Lower lobe of right lung (tissue), 2 donors: ENCODE measurements around the gene BCL11A. TPM values are rescaled to one million over a fixed set of nuclear protein-coding genes. Genes with fewer than 3 reads are reported as not detected.
A peak's percentile ranks its signal among the peaks of the same experiment; 100 is the strongest.

Experiments used
- ATAC-seq, 2 donors: fragments of 200-7000 bp; cut with Tn5 transposase; one replicate each; pipeline ENCODE4 v1.9.1; 2020 to 2022; ENCODE audit warnings: mild to moderate bottlenecking in 2 of 2, moderate library complexity in 2 of 2
- DNase-seq: peaks from one replicate; pipeline ENCODE4 v3.0.0-alpha.2; 2020
- H3K27ac ChIP-seq: fragments of 200-600 bp; one replicate; pipeline ENCODE4 v1.8.0; 2022
- H3K27me3 ChIP-seq: fragments of 200-600 bp; one replicate; pipeline ENCODE4 v1.8.0; 2022; ENCODE audit warnings: low read depth
- H3K36me3 ChIP-seq: fragments of 200-600 bp; one replicate; pipeline ENCODE4 v1.8.0; 2022; ENCODE audit warnings: mild to moderate bottlenecking
- H3K4me1 ChIP-seq: fragments of 200-600 bp; one replicate; pipeline ENCODE4 v1.8.0; 2022
- H3K4me3 ChIP-seq: fragments of 200-600 bp; one replicate; pipeline ENCODE4 v1.8.0; 2022; ENCODE audit warnings: mild to moderate bottlenecking
- H3K9me3 ChIP-seq: fragments of 200-600 bp; one replicate; pipeline ENCODE4 v1.8.0; 2022
- intact Hi-C: fragments of 100-400 bp; cut with DNase I; formaldehyde crosslinking; loops from one replicate; pipeline ENCODE4 v1.11.0; 2022
- total RNA-seq: library from RNA; stranded (reverse); fragmentation: NEBNext Ultra II Directional; extraction: Animal tissue kit (Norgen Biotek cat#: 25700); gene quantifications from one replicate; pipeline ENCODE4 v1.2.1, GENCODE V29; 2021
- TF ChIP-seq, protein P1 (sequence below): fragments of 200-600 bp; IDR thresholded peaks from one replicate; pipeline ENCODE4 v1.8.0; 2022; ENCODE audit warnings: antibody characterized with exemption, mild to moderate bottlenecking
- donor health status: DM: no; HTN: yes; CAD: no; lungs with severe emphysema.

BCL11A gene
- total RNA-seq, 1 donor from 2014 or later, result 9.7 TPM

DNA sequence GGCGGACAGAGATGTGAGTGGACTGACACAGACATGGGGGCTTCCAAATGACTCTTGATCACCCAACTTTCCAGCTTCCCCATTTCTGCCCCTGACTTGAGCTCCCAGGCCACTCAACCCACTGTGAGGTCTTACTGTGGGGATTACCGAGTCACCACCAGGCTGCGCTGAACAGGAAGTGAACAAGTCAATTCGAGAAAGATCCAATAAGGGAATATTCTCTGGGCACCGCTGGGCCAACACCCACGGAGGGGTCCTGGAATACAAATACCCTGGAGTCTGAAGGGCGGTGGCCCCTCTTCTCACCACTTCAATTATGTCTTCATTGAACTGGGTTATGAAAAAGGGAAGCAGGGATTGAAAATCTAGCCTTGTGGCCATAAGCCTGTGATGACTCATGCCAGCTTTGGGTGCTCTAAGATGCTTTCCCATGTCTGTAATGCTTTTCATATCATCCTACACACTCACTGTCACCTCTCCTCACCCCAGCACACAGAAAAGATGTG, 37.7 kb downstream of the BCL11A start:
- DNase-seq, result peak; percentile 63
- H3K36me3 ChIP-seq, result no peaks in the 10 kb centered on the region
- H3K27ac ChIP-seq, result no peak overlapping the region
- ATAC-seq, result peak; percentile 69 to 73
- intact Hi-C loops, result no loop called here
- H3K4me1 ChIP-seq, result no peaks in the 10 kb centered on the region
- H3K4me3 ChIP-seq, result no peak overlapping the region
- TF ChIP-seq, protein P1, sequence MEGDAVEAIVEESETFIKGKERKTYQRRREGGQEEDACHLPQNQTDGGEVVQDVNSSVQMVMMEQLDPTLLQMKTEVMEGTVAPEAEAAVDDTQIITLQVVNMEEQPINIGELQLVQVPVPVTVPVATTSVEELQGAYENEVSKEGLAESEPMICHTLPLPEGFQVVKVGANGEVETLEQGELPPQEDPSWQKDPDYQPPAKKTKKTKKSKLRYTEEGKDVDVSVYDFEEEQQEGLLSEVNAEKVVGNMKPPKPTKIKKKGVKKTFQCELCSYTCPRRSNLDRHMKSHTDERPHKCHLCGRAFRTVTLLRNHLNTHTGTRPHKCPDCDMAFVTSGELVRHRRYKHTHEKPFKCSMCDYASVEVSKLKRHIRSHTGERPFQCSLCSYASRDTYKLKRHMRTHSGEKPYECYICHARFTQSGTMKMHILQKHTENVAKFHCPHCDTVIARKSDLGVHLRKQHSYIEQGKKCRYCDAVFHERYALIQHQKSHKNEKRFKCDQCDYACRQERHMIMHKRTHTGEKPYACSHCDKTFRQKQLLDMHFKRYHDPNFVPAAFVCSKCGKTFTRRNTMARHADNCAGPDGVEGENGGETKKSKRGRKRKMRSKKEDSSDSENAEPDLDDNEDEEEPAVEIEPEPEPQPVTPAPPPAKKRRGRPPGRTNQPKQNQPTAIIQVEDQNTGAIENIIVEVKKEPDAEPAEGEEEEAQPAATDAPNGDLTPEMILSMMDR, result no peak
- H3K9me3 ChIP-seq, result no peaks in the 10 kb centered on the region
- no peaks in the 10 kb centered on the region for H3K27me3 ChIP-seq

- DNase-seq (no peak), ATAC-seq (no peak)
- H3K9me3 ChIP-seq, result no peaks in the 10 kb centered on the region
- H3K4me1 ChIP-seq, result no peaks in the 10 kb centered on the region
- H3K27me3 ChIP-seq, result no peaks in the 10 kb centered on the region
- intact Hi-C loops, result no loop called here
- no peak overlapping the region for H3K4me3 ChIP-seq
- no peaks in the 10 kb centered on the region for H3K36me3 ChIP-seq
- TF ChIP-seq, protein P1, result no peak
- H3K27ac ChIP-seq, result no peak overlapping the region
These were observed 39.5 kb downstream of the BCL11A start for GRCh38 chr2:60513996-60514395.

DNA sequence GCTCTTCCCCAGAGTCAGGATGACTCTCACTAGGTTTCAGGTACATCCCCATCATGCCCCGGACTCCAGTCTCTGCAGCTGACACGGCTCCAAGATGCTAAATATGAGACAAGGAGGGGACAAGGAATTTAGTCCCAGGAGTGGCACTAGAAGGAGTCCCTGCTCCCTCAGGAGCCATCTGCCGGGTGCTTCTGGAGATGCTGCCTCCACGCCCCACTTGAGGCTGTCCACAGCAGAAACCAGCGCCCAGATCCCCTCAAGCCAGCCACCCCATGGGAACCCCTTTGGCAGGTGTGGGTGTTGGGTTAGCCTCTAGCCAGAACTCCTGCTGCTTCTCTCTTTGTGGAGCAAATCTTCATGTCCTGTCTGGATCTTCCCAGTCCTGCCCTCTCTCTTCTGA, 40.3 kb downstream of the BCL11A start:
- ATAC-seq, result no peak
- Histone ChIP-seq H3K9me3 (no peaks in the 10 kb centered on the region), H3K4me3 (no peak overlapping the region), H3K4me1 (no peaks in the 10 kb centered on the region), H3K27me3 (no peaks in the 10 kb centered on the region), H3K27ac (no peak overlapping the region), H3K36me3 (no peaks in the 10 kb centered on the region)
- DNase-seq, result no peak
- TF ChIP-seq, protein P1, result no peak
- intact Hi-C loops, result no loop called here

DNA sequence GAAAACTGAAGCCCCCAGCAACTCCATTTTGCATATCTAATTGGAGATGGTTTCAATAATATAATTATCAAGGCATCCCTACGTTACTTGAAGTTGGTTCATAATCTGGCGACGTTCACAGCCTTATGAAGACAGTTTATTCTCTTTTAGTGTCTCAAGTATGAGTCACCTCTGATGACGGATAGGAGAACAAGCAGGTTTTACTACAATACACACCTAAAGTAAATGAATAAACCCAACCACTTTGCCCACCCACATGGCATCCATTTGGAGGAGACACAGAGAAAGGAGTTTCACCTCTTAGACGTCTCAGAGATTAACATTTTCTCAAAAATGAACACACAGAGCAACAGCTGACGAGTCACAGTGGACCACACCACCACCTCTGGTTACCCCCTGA, 40.8 kb downstream of the BCL11A start:
- no peak overlapping the region for H3K27ac ChIP-seq
- DNase-seq (no peak), ATAC-seq (no peak)
- H3K4me3 ChIP-seq, result no peak overlapping the region
- intact Hi-C loops, result no loop called here
- H3K4me1 ChIP-seq, result no peaks in the 10 kb centered on the region
- H3K27me3 ChIP-seq, result no peaks in the 10 kb centered on the region
- H3K36me3 ChIP-seq, result no peaks in the 10 kb centered on the region
- TF ChIP-seq, protein P1, result no peak
- no peaks in the 10 kb centered on the region for H3K9me3 ChIP-seq

DNA sequence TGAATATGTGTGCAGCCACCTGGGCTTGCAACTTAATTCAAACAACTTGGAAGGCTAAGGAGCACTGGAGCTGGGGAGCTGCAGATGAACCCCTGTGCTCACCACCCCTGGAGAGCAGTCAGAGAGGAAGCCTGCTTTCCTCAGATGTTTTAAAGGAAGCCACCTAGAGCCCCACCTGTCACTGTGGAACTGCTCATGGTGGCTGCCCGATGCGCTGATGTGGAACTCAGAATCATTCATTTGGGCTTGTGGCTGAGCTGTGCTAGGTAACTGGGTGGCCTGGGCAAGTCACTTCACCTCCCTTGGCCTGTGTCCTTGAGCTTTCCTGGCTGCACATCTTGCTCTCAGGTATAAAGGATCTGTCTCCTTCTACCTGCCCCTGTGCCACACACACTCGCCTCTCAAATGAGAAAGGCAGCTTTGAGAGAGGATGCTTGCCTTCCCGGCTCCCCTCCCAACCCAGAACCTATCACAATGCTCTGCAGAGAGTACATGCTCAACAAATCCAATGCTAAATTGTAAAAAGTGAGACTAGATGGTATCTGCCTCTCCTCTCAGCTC, 41.3 kb downstream of the BCL11A start:
- Histone ChIP-seq H3K9me3 (no peaks in the 10 kb centered on the region), H3K4me3 (no peak overlapping the region), H3K27ac (no peak overlapping the region), H3K4me1 (no peaks in the 10 kb centered on the region), H3K27me3 (no peaks in the 10 kb centered on the region), H3K36me3 (no peaks in the 10 kb centered on the region)
- intact Hi-C loops, result no loop called here
- DNase-seq (no peak), ATAC-seq (no peak)
- TF ChIP-seq, protein P1, result no peak
